Measurements from ENCODE around the gene CYP2A7.
A peak's percentile ranks its signal among the peaks of the same experiment; 100 is the strongest.
"Not testable (repeated sequence)": the region's sequence is repeated elsewhere in the genome, so short reads cannot be mapped to it uniquely, and the experiment has no call there.

CYP2A7 gene

GRCh38 chr19:40882062-40882461, at the start of gene CYP2A7:
TSS of gene CYP2A7 (minus strand) at chr19:40882231. CDS start at chr19:40882210, 21 bp downstream.
- not testable (repeated sequence) for DNase-seq

- not testable (repeated sequence) for DNase-seq
Measured at GRCh38 chr19:40930799-40931198, 48.8 kb upstream of the CYP2A7 start.

- DNase-seq, result not testable (repeated sequence)
Measured at GRCh38 chr19:40929942-40930341, 47.9 kb upstream of the CYP2A7 start.

- DNase-seq, result no peak
Measured at GRCh38 chr19:40928850-40929249, 46.8 kb upstream of the CYP2A7 start.

- no peak for DNase-seq
Measured at GRCh38 chr19:40927567-40927966, 45.5 kb upstream of the CYP2A7 start.

GRCh38 chr19:40926276-40926675, 44.2 kb upstream of the CYP2A7 start:
- DNase-seq, result not testable (repeated sequence)

- DNase-seq, result no peak
Measured at GRCh38 chr19:40923934-40924391, 41.9 kb upstream of the CYP2A7 start.

GRCh38 chr19:40922237-40923160, 40.5 kb upstream of the CYP2A7 start:
- DNase-seq, result not testable (repeated sequence)

- DNase-seq, result peak; percentile 47
Measured at GRCh38 chr19:40921005-40921897, 39.2 kb upstream of the CYP2A7 start.

GRCh38 chr19:40920300-40921004, 38.4 kb upstream of the CYP2A7 start:
- DNase-seq, result no peak

- not testable (repeated sequence) for DNase-seq
Measured at GRCh38 chr19:40919530-40920299, 37.7 kb upstream of the CYP2A7 start.

GRCh38 chr19:40918303-40918702, 36.3 kb upstream of the CYP2A7 start:
- not testable (repeated sequence) for DNase-seq

- no peak for DNase-seq
Measured at GRCh38 chr19:40908976-40909375, 26.9 kb upstream of the CYP2A7 start.

GRCh38 chr19:40907968-40908735, 26.1 kb upstream of the CYP2A7 start:
- no peak for DNase-seq

GRCh38 chr19:40906512-40906911, 24.5 kb upstream of the CYP2A7 start:
- DNase-seq, result no peak

GRCh38 chr19:40904673-40905156, 22.7 kb upstream of the CYP2A7 start:
- not testable (repeated sequence) for DNase-seq

GRCh38 chr19:40901975-40902750, 20.1 kb upstream of the CYP2A7 start:
- DNase-seq, result not testable (repeated sequence)

- DNase-seq, result not testable (repeated sequence)
Measured at GRCh38 chr19:40900521-40900920, 18.5 kb upstream of the CYP2A7 start.

GRCh38 chr19:40899964-40900363, 17.9 kb upstream of the CYP2A7 start:
- not testable (repeated sequence) for DNase-seq
